Activated naive CD4-positive, alpha-beta T cell treated with anti-CD3 and anti-CD28 coated beads, Interleukin-2, amount 50 U/mL, for 24 hours (primary cell): ENCODE data around the gene TMF1.
A peak's percentile ranks its signal among the peaks of the same experiment; 100 is the strongest.

Experiments used
- H3K27ac Mint-ChIP-seq: one replicate; pipeline ENCODE4 v1.8.0; 2021; ENCODE audit warnings: mild to moderate bottlenecking, mixed read lengths
- H3K27me3 Mint-ChIP-seq: one replicate; pipeline ENCODE4 v1.8.0; 2021; ENCODE audit warnings: mixed read lengths
- H3K36me3 Mint-ChIP-seq: one replicate; pipeline ENCODE4 v1.8.0; 2021; ENCODE audit warnings: mixed read lengths
- H3K4me1 Mint-ChIP-seq: one replicate; pipeline ENCODE4 v1.8.0; 2021; ENCODE audit warnings: mixed read lengths
- H3K4me3 Mint-ChIP-seq: one replicate; pipeline ENCODE4 v1.8.0; 2021; ENCODE audit warnings: mild to moderate bottlenecking, mixed read lengths
- H3K9me3 Mint-ChIP-seq: one replicate; pipeline ENCODE4 v1.8.0; 2021; ENCODE audit warnings: mixed read lengths

The TMF1 gene

DNA sequence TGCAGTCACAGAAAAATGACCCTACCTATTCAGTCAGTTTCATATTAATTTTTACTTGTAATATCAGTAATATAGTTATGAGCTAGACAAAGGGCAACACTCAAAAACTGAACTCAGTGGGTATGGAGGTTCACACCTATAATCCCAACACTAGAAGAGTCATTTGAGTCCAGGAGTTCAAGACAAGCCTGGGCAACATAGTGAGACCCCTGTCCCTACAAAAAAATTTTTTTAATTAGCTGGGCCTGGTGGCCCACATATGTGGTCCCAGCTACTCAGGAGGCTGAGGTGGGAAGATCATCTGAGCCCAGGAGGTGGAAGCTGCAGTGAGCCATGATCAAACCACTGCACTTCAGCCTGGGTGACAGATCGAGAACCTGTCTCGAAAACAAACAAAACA is 3.1 kb downstream of the TMF1 start:
- Mint-ChIP-seq H3K4me1 (peaks cover 61% of the 10 kb centered on the region), H3K9me3 (no peaks in the 10 kb centered on the region), H3K27ac (no peak overlapping the region), H3K4me3 (peak overlapping the region; percentile 30), H3K27me3 (no peaks in the 10 kb centered on the region), H3K36me3 (peaks cover 16% of the 10 kb centered on the region)

DNA sequence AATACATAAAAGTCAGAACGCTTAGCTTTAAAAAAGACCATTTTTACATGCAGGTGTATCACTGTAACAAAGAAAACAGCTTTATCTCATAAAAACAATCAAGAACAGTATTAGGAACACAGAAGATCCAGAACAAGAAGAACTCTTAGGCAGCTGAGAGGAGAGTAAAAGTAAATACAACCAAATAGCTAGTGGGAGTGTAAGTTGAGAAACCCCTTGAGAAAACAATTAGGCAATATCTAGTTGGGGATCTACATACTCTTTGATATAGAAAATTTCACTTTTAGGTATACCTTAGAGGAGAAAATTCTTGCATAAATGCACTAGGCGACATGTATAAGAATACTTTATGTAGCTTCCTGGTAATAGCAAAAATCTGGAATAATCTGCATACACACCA is 7.5 kb downstream of the TMF1 start:
- Mint-ChIP-seq H3K27ac (peak overlapping the region; percentile 51), H3K27me3 (no peaks in the 10 kb centered on the region), H3K9me3 (no peaks in the 10 kb centered on the region), H3K36me3 (peaks cover 27% of the 10 kb centered on the region), H3K4me1 (peaks cover 41% of the 10 kb centered on the region), H3K4me3 (no peak overlapping the region)

DNA sequence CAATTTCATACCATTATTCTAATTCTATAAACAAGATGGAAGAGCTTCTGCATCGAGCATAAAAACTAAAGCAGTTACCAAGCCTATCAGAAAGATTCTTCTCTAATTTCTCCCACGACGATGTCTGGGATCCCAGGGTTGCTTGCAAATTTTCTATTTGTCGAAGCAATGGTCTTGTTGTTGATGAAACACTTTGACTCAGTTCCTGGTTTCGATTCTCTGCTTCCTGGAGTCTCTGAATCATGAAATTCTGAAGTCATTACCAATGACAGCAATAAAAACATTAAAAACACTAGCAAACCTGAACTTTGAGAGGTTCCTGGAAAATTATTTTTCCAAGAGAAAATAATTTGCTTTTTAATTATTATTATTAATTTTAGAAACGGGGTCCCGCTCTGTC is 18.7 kb downstream of the TMF1 start:
- H3K4me3 Mint-ChIP-seq, result no peak overlapping the region

DNA sequence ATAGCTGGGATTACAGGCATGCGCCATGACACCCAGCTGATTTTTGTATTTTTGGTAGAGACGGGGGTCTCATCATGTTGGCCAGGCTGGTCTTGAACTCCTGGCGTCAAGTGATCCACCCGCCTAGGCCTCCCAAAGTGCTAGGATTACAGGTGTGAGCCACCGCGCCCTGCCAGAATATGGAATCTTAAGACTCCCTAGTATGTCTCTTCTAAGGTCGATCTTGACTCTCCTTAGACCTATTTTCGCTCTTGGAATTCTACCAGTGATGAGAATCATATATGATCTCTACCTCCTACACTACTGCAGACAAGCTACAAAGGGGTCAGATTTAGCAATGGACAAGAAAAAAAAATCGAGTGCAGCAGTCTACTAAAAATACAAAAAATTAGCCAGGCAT is 19.4 kb downstream of the TMF1 start:
- H3K4me1 Mint-ChIP-seq, result peaks cover 8% of the 10 kb centered on the region
- H3K36me3 Mint-ChIP-seq, result peaks cover 29% of the 10 kb centered on the region
- no peak overlapping the region for H3K27ac Mint-ChIP-seq
- H3K27me3 Mint-ChIP-seq, result no peaks in the 10 kb centered on the region
- no peaks in the 10 kb centered on the region for H3K9me3 Mint-ChIP-seq
- H3K4me3 Mint-ChIP-seq, result no peak overlapping the region

More for the DNA sequence above, 18.7 kb downstream of the TMF1 start:
- Mint-ChIP-seq H3K9me3 (no peaks in the 10 kb centered on the region), H3K27me3 (no peaks in the 10 kb centered on the region), H3K4me1 (peaks cover 8% of the 10 kb centered on the region), H3K36me3 (peaks cover 24% of the 10 kb centered on the region), H3K27ac (no peak overlapping the region)

DNA sequence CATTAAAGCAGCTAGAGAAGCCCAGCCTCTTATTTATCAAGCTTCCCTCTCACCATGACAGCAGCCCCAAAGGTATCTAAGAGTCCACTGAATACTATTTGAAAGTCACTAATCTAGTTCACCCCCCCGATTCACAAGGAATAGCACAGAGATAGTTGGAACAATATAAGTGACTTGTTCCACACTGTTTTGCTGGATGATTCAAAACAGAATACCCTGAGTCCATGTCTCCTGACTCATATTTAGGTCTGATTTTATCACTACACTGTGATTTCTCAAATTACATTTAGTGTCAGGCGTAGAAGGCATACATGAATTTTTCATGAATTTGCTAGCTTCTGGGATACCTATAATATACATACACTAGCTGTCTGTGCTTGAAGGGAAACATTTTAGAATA is 20.0 kb downstream of the TMF1 start:
- Mint-ChIP-seq H3K27ac (no peak overlapping the region), H3K4me3 (no peak overlapping the region), H3K27me3 (no peaks in the 10 kb centered on the region), H3K4me1 (peaks cover 8% of the 10 kb centered on the region), H3K9me3 (no peaks in the 10 kb centered on the region), H3K36me3 (peaks cover 29% of the 10 kb centered on the region)

DNA sequence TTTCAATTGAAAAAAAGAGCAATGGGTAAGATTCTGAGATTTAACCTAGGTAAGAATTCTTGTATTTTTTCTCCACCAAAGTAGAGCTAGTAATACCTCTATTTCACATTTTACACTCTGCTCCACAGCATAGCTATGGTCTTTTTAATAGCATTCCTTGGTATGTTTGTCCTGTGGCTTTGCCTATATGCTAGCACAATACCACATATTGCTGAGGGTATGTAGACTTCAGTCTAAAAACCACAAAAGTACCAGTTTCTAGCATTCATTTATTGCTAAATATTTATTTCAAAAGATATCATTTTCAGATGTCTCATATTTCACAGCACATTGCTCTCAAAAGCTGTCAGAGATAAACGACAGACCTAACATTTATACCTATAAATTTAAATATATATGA is 20.5 kb downstream of the TMF1 start:
- H3K4me3 Mint-ChIP-seq, result no peak overlapping the region
- H3K27me3 Mint-ChIP-seq, result no peaks in the 10 kb centered on the region
- H3K36me3 Mint-ChIP-seq, result peaks cover 29% of the 10 kb centered on the region
- H3K9me3 Mint-ChIP-seq, result no peaks in the 10 kb centered on the region
- no peak overlapping the region for H3K27ac Mint-ChIP-seq
- H3K4me1 Mint-ChIP-seq, result peaks cover 8% of the 10 kb centered on the region

DNA sequence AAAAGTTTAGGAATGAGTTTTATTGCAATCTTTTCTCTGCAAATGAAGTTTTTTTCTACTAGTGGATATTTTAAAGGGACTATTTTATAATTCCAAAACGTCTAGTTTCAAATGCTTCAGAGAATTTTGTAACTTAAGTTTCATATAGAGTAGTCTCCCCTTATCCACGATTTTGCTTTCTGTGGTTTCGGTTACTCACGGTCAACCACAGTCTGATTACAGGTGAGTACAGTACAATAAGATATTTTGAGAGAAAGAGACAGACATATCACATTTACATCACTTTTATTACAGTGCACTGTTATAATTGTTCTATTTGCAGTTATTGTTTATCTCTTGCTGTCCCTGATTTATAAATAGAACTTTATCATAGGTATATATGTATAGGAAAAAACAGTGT is 31.3 kb downstream of the TMF1 start:
- Mint-ChIP-seq H3K36me3 (peaks cover 14% of the 10 kb centered on the region), H3K4me1 (no peaks in the 10 kb centered on the region), H3K9me3 (no peaks in the 10 kb centered on the region), H3K27me3 (no peaks in the 10 kb centered on the region), H3K4me3 (no peak overlapping the region), H3K27ac (no peak overlapping the region)

DNA sequence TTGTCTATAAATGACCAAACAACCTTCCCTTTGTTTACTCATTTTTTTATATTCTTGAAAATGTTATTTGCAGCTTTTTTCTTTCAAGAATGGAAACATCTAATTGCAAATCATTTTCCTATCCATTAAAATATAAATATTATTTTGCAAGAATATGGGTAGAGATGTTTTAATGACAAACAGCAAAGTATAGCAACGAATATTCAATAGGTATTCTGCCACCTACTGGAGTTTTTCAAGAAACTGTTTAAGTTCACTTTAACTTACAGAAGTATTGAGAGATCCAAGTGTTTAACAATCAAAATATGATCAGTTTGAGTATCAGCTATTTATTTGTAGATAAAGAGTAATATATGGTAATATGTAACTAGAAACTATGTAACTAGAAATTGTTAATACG is 31.7 kb downstream of the TMF1 start:
- H3K4me3 Mint-ChIP-seq, result no peak overlapping the region
- no peak overlapping the region for H3K27ac Mint-ChIP-seq
- H3K27me3 Mint-ChIP-seq, result no peaks in the 10 kb centered on the region
- peaks cover 11% of the 10 kb centered on the region for H3K36me3 Mint-ChIP-seq
- H3K9me3 Mint-ChIP-seq, result no peaks in the 10 kb centered on the region
- H3K4me1 Mint-ChIP-seq, result no peaks in the 10 kb centered on the region

DNA sequence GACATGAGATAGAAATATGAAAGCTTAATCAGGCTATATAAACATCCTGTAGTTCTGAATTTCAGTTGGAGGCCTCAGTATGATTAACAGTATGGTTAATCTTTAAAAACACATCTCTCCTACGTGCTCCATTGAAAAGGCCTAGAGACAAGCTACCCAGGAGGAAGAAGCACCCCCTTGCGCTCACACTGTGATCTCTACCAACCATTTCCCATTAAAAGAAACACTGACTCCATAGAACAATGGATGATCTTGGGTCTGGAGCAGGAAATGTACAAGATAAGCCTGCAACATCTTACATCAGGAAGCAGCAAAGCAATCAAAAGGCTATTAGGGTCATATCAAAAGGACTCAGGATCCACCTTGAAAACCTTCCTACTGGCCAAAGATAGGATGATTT is 35.2 kb downstream of the TMF1 start:
- Mint-ChIP-seq H3K27me3 (no peaks in the 10 kb centered on the region), H3K9me3 (no peaks in the 10 kb centered on the region), H3K27ac (no peak overlapping the region), H3K4me1 (peaks cover 22% of the 10 kb centered on the region), H3K4me3 (no peak overlapping the region), H3K36me3 (peaks cover 6% of the 10 kb centered on the region)

DNA sequence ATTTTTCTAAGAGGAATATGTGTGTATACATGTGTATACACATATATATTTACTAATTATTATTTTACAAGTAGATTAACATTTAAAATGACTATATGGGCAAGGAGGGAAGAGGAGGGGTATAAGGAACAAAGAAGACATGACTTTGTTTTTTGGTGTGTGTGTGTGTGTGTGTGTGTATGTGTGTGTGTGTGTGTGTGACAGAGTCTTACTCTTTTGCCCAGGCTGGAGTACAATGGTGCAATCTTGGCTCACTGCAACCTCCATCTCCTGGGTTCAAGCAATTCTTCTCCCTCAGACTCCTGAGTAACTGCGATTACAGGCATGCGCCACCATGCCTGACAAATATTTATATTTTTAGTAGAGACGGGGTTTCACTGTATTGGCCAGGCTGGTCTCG is 36.0 kb downstream of the TMF1 start:
- no peaks in the 10 kb centered on the region for H3K9me3 Mint-ChIP-seq
- peaks cover 6% of the 10 kb centered on the region for H3K36me3 Mint-ChIP-seq
- no peak overlapping the region for H3K4me3 Mint-ChIP-seq
- H3K27ac Mint-ChIP-seq, result no peak overlapping the region
- H3K27me3 Mint-ChIP-seq, result no peaks in the 10 kb centered on the region
- peaks cover 25% of the 10 kb centered on the region for H3K4me1 Mint-ChIP-seq

DNA sequence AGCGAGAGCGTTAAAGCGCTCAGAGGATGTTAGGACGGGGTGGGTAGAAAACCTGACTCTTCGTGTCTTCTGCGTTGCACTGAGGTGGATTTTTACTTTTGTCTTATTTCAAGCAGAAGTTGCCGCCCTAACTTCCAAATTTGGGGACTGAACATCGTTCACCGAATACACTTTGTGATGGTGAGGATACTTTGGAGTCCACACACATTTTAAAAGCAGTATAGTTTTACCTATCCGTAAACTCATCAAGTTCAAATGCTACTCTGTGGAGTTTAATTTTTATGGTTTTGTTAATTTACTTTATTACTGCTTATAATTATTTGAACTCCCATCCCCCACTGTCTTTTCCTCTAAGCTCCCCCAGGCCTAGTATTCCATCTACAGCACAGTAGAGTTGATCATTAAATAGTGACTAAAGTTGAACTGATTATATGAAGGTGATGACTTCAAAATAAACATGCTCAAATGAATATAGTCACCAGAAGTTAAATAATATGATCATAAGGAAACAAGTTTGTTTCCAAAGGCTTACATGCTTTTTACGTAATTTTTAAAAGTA is 38.0 kb downstream of the TMF1 start:
- peaks cover 33% of the 10 kb centered on the region for H3K4me1 Mint-ChIP-seq
- H3K36me3 Mint-ChIP-seq, result peaks cover 6% of the 10 kb centered on the region
- H3K27me3 Mint-ChIP-seq, result no peaks in the 10 kb centered on the region
- H3K4me3 Mint-ChIP-seq, result peak overlapping the region; percentile 84
- no peaks in the 10 kb centered on the region for H3K9me3 Mint-ChIP-seq
- peak overlapping the region; percentile 93 for H3K27ac Mint-ChIP-seq

DNA sequence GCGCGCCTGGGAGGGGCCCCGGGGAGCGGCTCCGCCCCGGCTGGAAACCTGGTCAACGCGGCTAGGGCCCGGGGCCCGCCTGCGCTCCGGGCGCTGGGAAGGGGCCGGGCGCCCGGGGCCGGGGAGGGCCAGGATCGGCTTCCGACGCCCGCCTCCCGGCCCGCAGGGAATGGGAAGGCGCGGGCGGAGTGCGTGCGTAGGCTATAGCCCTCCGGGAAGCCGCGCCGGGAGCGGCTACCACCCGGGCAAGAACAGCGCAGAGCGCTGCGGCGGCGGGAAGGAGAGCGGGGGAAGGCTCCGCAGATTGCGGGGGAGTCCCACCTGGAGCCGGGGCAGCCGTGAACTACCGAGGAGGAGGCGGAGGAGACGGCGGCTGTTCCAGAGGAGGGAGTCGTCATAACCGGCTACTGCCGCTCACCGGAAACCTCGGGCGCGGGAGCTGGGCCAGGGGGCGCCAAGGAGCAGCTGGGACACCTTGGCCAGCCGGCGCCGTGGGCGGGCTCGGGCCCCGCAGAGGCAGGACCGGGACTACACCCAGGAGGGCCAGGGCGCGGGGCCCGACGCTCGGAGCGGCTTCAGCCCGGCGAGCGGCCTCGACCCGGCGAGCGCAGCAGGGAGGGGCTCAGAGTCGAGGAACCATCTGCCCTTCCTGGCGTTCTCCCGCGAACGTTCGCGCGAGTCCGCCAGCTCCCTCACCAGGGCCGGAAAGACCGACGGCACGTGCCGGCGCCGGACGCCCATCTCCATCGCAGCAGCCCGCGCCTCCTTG is 38.7 kb downstream of the TMF1 start, which contains the start of gene EOGT:
TSS of gene EOGT (minus strand) at position 432 of the 769 bp plus-strand sequence. CDS start 3,838 bp downstream, outside the sequence.
- H3K4me3 Mint-ChIP-seq, result peak within 1 kb of the TSS; percentile 87
- peak within 1 kb of the TSS; percentile 93 for H3K27ac Mint-ChIP-seq
- H3K4me1 Mint-ChIP-seq, result peaks cover 33% of the 10 kb centered on the region
- H3K27me3 Mint-ChIP-seq, result no peaks in the 10 kb centered on the region
- peaks cover 6% of the 10 kb centered on the region for H3K36me3 Mint-ChIP-seq
- H3K9me3 Mint-ChIP-seq, result no peaks in the 10 kb centered on the region

DNA sequence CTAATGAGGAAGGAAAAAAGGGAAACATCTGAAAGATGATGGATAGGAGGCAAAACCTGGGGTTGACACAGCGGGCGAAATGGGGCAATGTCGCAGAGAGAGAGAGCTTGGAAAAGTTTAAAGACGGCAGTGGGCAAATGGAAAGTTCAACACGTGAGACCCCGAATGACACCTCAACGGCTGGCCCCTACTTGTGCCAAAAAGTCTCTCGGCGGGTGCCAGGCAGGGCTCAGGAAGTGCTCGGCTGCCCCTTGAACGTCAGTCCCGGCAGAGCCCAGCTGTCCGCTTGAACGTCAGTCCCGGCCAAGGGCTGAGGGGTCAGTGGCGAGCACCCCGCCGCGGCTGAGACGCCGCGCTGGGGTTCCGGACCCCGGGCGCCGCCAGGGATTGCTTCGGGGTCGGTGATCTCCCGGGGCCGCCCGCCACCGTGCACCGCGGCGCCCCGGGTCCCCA is 39.3 kb downstream of the TMF1 start:
- Mint-ChIP-seq H3K27me3 (no peaks in the 10 kb centered on the region), H3K4me1 (peaks cover 33% of the 10 kb centered on the region), H3K9me3 (no peaks in the 10 kb centered on the region), H3K27ac (peak overlapping the region; percentile 89), H3K4me3 (peak overlapping the region; percentile 87), H3K36me3 (peaks cover 7% of the 10 kb centered on the region)

DNA sequence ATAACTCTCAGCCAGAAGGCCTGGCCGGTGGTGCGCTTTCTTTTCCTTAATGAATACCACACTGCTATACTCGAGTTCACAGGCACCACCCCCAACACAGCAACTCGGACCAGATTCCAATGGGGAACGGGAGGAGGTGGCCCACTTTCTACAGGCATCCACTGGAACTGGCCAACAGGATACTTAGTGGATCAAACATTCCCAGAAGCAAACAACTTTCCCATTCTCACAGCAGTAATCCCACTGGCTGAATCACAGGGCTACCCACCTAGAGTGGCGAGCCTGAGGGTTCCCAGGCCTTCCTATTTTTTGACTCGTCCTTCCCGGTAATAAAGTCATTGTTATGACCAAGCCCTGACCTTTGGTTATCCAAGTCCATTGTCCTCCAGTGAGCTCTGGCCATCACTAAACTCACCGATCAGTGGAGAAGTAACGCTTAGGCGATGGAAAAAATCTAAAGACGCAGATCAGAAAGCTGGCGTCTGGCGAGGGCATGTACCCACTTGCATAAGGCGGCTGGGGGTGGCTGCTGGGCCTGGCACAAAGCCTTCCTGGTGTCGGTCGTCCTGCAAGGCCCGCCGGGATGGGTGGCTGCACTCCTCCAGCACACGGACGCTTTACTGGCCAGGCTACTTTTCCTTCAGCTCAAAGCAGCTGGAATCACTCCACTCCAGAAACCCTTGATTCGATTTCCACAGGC is 39.9 kb downstream of the TMF1 start:
- Mint-ChIP-seq H3K4me1 (peaks cover 33% of the 10 kb centered on the region), H3K4me3 (peak overlapping the region; percentile 87), H3K27ac (peak overlapping the region; percentile 89), H3K27me3 (no peaks in the 10 kb centered on the region), H3K36me3 (peaks cover 7% of the 10 kb centered on the region), H3K9me3 (no peaks in the 10 kb centered on the region)

DNA sequence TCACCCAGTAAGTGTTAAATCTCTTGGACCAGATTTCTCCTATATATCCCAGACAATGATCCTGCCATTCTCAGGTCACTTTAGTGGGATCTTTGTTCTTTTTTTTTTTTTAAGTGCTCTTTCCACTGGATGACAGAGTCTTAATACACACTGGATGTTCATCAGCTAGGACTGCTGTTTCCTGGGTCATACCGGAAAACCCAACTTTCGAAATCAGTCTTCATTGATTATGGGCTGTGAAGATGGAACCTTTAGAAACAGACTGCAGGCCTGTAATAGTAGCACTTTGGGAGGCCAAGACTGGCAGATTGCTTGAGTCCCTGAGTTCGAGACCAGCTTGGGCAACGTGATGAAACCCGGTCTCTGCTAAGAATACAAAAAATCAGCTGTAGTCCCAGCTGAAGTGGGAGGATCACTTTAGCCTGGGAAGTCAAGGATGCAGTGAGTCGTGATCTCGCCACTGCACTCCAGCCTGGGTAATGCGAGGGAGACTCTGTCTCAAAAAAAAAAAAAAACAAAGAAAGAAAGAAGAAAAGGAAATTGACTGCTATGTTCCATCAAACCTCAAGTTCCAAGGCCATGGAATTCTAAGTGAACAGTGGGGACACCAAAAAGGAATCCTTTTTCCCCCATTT is 40.9 kb downstream of the TMF1 start:
- Mint-ChIP-seq H3K4me1 (peaks cover 33% of the 10 kb centered on the region), H3K4me3 (no peak overlapping the region), H3K27me3 (no peaks in the 10 kb centered on the region), H3K9me3 (no peaks in the 10 kb centered on the region), H3K36me3 (peaks cover 3% of the 10 kb centered on the region), H3K27ac (peak overlapping the region; percentile 17)
